Measurements from ENCODE around the gene KCNH3. TPM values are rescaled to one million over a fixed set of nuclear protein-coding genes. Genes with fewer than 3 reads are reported as not detected.
"Not testable (repeated sequence)": the region's sequence is repeated elsewhere in the genome, so short reads cannot be mapped to it uniquely, and the experiment has no call there.

KCNH3 gene
- total RNA-seq, 4 donors from 2014 or later, result 0.94 to 2.2 (median 2.1) TPM; not detected in 1

- Histone ChIP-seq H3K27ac (peak overlapping the region in 2 of 3 donors; percentile 19 to 51), H3K36me3 (peaks cover 0 to 8% of the 10 kb centered on the region in 2 donors), H3K27me3 (no peaks in the 10 kb centered on the region), H3K4me1 (peaks cover 7 to 18% of the 10 kb centered on the region in 2 donors), H3K4me3 (replicated peaks in 1 of 3) (no peak overlapping the region), H3K9me3 (no peaks in the 10 kb centered on the region)
- no peak for TF ChIP-seq CTCF (IDR thresholded peaks at IDR 0.05)
- WGBS, 2 donors, result 32 to 44% methylated on average over 7 of the region's 7 CpGs
- intact Hi-C loops (cut with DNase I), result no loop called here
- peak; percentile 87 to 91 for DNase-seq
Observed at GRCh38 chr12:49527361-49528130, 11.3 kb upstream of the KCNH3 start.

- Histone ChIP-seq H3K27me3 (no peaks in the 10 kb centered on the region), H3K27ac (no peak overlapping the region), H3K9me3 (no peaks in the 10 kb centered on the region), H3K36me3 (peaks cover 0 to 8% of the 10 kb centered on the region in 2 donors), H3K4me3 (replicated peaks in 1 of 3) (no peak overlapping the region), H3K4me1 (peaks cover 7 to 18% of the 10 kb centered on the region in 2 donors)
- intact Hi-C loops (cut with DNase I), result no loop called here
- TF ChIP-seq POLR2A (IDR thresholded peaks at IDR 0.05) (no peak), CTCF (IDR thresholded peaks at IDR 0.05) (no peak)
- WGBS, 2 donors, result 85 to 98% methylated on average over 1 of the region's 1 CpG
- no peak for DNase-seq
Observed at GRCh38 chr12:49529414-49529813, 9.4 kb upstream of the KCNH3 start.

- H3K27ac ChIP-seq, result no peak overlapping the region
- no peaks in the 10 kb centered on the region for H3K27me3 ChIP-seq
- 78 to 79% methylated on average over 2 of the region's 2 CpGs for WGBS, 2 donors
- H3K9me3 ChIP-seq, result no peaks in the 10 kb centered on the region
- DNase-seq, result no peak
- no peaks in the 10 kb centered on the region for H3K36me3 ChIP-seq
- intact Hi-C loops (cut with DNase I), result no loop called here
- H3K4me3 ChIP-seq (replicated peaks in 1 of 3), result no peak overlapping the region
- peaks cover 7% of the 10 kb centered on the region in 2 donors for H3K4me1 ChIP-seq
- TF ChIP-seq POLR2A (IDR thresholded peaks at IDR 0.05) (no peak), CTCF (IDR thresholded peaks at IDR 0.05) (no peak)
Observed at GRCh38 chr12:49531745-49532144, 7.1 kb upstream of the KCNH3 start.

GRCh38 chr12:49533331-49533730 lies 5.5 kb upstream of the KCNH3 start:
- no peak overlapping the region for H3K27ac ChIP-seq
- no peak overlapping the region for H3K4me3 ChIP-seq (replicated peaks in 1 of 3)
- no peaks in the 10 kb centered on the region for H3K9me3 ChIP-seq
- TF ChIP-seq CTCF (IDR thresholded peaks at IDR 0.05) (no peak), POLR2A (IDR thresholded peaks at IDR 0.05) (no peak)
- peaks cover 5 to 9% of the 10 kb centered on the region in 2 donors for H3K4me1 ChIP-seq
- WGBS, 2 donors, result 88% methylated on average over 10 of the region's 10 CpGs
- no peaks in the 10 kb centered on the region for H3K36me3 ChIP-seq
- intact Hi-C loops (cut with DNase I), result no loop called here
- DNase-seq, result no peak
- H3K27me3 ChIP-seq, result no peaks in the 10 kb centered on the region

- H3K4me3 ChIP-seq (replicated peaks in 1 of 3); H3K27ac ChIP-seq; DNase-seq; H3K9me3 ChIP-seq; H3K27me3 ChIP-seq; intact Hi-C loops (cut with DNase I); H3K36me3 ChIP-seq: not testable (repeated sequence)
- H3K4me1 ChIP-seq, result peaks cover 4 to 13% of the 10 kb centered on the region in 2 donors
- 91 to 94% methylated on average over 5 of the region's 5 CpGs for WGBS, 2 donors
Observed at GRCh38 chr12:49534122-49534521, 4.7 kb upstream of the KCNH3 start.

Measured in thyroid gland (tissue), 4 donors.